Right ventricle myocardium superior (tissue), 1 donor: ENCODE measurements around the gene POMT1. TPM values are rescaled to one million over a fixed set of nuclear protein-coding genes. Genes with fewer than 3 reads are reported as not detected.
A peak's percentile ranks its signal among the peaks of the same experiment; 100 is the strongest.

Experiments
- ATAC-seq: fragments of 200-7000 bp; cut with Tn5 transposase; one replicate; pipeline ENCODE4 v1.9.1; 2020; ENCODE audit warnings: mild to moderate bottlenecking; ENCODE audit not compliant: poor library complexity
- DNase-seq: peaks from one replicate; pipeline ENCODE4 v3.0.0-alpha.2; 2020
- intact Hi-C: fragments of 100-400 bp; cut with DNase I; formaldehyde crosslinking; loops from one replicate; pipeline ENCODE4 v1.11.2; 2022
- total RNA-seq: library from RNA; stranded (reverse); fragmentation: NEBNext Ultra II Directional; extraction: Animal tissue kit (Norgen Biotek cat#: 25700); gene quantifications from one replicate; pipeline ENCODE4 v1.2.1, GENCODE V29; 2021
- donor health status: DM: no; HTN: yes; CAD: no; lungs with severe emphysema.

Gene POMT1
- total RNA-seq, 1 donor from 2014 or later, result 21.8 TPM

DNA sequence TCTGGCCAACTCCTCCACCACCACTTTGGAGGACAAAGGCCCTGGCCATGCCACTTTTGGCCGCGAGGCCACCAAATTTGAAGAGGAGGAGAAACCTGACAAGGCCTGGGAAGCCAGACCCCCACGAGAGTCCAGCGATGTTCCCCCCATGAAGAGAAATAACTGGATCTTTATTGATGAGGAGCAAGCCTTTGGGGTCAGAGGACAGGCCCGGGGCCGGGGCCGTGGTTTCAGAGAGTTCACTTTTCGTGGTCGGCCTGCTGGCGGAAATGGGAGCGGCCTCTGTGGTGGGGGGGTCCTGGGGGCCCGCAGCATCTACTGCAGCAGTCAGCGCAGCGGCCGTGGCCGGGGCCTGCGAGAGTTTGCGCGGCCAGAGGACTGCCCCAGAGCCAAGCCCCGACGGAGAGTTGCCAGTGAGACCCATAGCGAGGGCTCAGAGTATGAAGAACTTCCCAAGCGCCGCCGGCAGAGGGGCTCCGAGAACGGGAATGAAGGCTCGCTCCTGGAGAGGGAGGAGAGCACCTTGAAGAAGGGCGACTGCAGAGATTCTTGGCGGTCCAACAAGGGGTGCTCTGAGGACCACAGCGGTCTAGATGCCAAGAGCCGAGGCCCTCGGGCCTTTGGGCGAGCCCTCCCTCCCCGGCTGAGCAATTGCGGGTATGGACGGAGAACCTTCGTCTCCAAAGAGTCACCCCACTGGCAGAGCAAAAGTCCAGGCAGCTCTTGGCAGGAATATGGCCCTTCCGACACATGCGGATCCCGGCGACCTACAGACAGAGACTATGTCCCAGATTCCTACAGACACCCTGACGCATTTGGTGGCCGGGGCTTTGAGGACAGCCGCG, 27.4 kb upstream of the POMT1 start:
- ATAC-seq (peak; percentile 1), DNase-seq (no peak)
- intact Hi-C loops, result loop anchor here (10.0 kb wide), 1 partner anchor 101 kb away; no protein-coding TSS in a partner anchor

DNA sequence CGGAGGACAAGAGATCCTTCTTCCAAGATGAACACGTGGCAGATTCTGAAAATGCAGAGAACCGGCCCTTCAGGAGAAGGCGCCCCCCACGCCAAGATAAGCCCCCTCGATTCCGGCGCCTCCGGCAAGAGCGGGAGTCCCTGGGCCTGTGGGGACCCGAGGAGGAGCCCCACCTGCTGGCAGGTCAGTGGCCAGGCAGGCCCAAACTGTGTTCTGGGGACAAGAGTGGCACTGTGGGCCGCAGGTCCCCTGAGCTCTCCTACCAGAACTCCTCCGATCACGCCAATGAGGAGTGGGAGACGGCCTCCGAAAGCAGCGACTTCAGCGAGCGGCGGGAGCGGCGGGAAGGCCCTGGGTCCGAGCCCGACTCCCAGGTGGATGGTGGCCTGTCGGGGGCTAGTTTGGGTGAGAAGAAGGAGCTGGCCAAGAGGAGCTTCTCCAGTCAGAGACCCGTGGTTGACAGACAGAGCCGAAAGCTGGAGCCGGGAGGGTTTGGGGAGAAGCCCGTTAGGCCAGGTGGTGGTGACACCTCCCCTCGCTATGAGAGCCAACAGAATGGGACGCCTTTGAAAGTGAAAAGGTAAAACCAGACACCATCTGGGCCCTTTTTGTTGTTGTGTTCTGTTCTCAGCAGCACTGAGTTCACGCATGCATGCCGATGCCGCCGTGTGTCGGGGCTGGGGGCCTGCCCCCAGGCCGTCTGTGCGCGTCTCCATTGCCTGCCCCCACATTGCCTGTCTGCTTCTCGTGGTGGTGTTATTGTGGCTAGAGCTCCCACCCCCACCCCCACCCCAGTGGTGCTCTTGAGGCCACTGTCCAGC, 26.6 kb upstream of the POMT1 start:
- ATAC-seq (peak; percentile 62), DNase-seq (no peak)
- intact Hi-C loops, result loop anchor here (10.0 kb wide), 1 partner anchor 101 kb away; no protein-coding TSS in a partner anchor

DNA sequence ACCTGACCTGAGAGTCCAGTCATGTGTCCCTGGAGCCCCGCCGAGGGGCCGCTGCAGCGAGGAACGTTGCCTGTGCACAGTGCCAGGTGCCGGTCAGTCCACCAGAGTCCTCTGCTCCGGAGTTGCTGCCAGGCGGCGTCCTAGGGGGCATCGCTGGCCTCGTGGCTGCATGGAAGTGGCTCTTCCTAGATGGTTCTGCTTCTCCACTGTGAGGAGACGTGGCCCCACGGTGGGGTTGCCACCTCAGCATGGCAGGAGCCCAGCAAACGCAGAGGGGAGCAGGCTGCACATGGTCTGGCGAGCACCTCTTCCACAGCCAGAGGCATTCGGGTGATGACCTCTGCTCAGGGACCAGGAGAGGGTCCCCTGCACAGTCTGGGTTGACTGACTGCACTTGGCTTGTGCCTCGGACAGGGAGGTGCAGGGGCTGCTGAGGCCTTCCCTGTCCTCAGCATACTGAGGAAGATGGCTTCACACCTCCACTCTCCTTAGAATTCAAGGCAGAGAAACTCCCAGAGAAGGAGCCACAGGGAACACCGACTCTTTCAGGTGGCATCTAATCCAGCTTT, 25.9 kb upstream of the POMT1 start:
- intact Hi-C loops, result loop anchor here (10.0 kb wide), 1 partner anchor 102 kb away; no protein-coding TSS in a partner anchor
- peak; percentile 84 for DNase-seq
- peak; percentile 85 for ATAC-seq

DNA sequence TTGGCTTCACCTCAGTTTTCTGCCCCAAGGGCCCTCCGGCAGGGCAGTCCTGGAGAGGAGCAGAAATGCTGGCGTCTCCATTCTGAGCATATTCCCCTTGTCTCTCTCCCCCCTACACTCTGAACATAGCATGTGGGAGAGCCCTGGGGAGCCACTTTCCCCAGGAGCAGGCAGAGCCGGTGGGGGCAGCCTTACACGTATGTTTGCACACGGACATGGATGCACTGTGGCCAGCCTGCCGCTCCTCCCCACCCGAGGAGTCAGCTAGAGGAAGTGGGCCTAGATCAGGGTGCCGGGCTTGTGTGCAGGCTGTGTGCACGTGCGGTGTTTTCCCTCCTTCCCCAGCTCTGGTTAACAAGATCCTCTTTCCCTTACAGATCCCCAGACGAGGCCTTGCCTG, 25.4 kb upstream of the POMT1 start:
- DNase-seq (no peak), ATAC-seq (peak; percentile 2)
- intact Hi-C loops, result loop anchor here (10.0 kb wide), 1 partner anchor 103 kb away; no protein-coding TSS in a partner anchor

DNA sequence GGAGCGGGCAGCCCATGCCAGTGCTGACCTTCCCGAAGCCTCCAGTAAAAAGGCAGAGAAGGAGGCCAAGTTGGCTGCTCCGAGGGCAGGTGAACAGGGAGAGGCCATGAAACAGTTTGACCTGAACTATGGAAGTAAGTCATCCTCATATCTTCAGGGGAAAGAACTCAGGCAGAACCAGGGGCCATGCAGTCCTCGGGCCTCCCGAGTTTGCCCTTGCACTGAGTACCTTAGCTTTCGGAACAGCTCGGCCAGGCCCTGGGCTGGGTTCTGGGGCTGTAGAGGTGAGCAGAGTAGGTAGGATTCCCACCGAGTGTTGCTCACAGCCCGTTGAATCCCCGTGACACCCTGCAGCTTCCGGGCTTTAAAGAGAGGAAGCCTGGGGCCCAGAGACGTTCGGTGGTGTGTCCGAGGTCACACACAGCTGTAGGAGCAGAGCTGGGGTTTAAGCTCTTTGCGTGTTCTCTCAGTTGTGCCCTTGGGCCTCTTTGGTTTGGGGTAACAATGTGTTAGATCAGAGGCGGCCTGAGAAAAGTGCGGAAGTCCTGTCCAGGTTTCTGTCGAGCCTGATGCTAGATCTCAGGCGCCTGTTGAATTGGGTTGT, 24.8 kb upstream of the POMT1 start:
- no peak for DNase-seq
- intact Hi-C loops, result loop anchor here (10.0 kb wide), 1 partner anchor 103 kb away; no protein-coding TSS in a partner anchor
- ATAC-seq, result no peak

DNA sequence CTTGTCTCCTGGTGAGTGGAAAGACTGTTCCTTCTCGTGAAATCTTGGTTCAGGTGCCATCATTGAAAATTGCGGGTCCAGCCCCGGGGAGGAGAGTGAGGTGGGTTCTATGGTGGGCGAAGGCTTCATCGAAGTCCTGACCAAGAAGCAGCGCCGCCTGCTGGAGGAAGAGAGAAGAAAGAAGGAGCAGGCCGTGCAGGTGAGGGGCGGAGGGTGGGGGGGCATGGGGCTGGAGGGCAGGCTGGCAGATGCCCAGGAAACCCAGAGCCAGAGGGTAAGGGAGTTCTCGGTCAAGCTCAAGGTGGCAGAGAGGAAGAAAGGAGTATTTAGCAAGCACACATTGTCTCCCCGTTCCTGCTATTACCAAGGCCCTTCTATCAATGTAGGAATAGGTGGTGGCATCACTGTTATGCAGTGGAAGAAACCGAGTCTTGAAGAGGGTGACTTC, 24.3 kb upstream of the POMT1 start:
- no peak for ATAC-seq
- intact Hi-C loops, result loop anchor here (10.0 kb wide), 1 partner anchor 104 kb away; no protein-coding TSS in a partner anchor
- peak; percentile 63 for DNase-seq

DNA sequence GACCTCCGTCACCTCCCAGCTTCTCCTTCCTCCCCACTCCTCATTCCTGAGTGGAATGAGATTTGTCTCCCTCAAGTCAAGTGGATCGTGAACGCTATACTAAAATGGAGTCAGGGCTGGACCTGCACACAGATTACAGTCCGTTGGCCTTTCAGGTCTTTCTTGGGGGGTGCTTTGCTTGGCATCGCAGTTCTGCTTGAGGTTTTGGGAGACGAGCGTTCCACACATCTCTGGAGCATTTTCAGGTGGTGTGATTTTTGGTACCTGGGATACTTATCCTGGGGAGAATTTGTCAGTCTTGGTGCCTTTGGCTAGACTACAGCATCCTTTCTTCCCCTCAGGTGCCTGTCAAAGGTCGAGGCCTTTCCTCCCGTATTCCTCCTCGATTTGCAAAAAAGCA, 23.8 kb upstream of the POMT1 start:
- no peak for ATAC-seq
- no peak for DNase-seq
- intact Hi-C loops, result loop anchor here (10.0 kb wide), 1 partner anchor 104 kb away; no protein-coding TSS in a partner anchor

DNA sequence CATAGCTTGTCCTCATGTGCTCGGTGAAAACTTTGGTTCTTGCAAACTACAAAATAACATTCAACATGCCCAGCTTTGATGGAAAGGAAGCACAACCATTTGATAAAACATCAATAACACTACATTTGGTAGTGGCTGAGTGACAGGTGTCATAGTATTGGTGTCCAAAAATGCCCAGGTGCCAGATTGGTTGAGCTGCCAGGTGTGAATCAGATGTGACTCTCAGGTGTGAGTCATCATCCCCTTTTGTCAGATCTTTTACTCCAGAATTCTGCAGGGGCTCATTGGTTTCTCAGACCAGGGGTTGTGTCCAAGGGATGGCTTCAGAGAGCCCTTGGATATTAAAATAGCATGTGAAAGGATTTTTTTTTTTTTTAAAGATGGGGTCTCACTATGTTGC, 22.5 kb upstream of the POMT1 start:
- ATAC-seq, result no peak
- intact Hi-C loops, result no loop called here
- DNase-seq, result no peak

DNA sequence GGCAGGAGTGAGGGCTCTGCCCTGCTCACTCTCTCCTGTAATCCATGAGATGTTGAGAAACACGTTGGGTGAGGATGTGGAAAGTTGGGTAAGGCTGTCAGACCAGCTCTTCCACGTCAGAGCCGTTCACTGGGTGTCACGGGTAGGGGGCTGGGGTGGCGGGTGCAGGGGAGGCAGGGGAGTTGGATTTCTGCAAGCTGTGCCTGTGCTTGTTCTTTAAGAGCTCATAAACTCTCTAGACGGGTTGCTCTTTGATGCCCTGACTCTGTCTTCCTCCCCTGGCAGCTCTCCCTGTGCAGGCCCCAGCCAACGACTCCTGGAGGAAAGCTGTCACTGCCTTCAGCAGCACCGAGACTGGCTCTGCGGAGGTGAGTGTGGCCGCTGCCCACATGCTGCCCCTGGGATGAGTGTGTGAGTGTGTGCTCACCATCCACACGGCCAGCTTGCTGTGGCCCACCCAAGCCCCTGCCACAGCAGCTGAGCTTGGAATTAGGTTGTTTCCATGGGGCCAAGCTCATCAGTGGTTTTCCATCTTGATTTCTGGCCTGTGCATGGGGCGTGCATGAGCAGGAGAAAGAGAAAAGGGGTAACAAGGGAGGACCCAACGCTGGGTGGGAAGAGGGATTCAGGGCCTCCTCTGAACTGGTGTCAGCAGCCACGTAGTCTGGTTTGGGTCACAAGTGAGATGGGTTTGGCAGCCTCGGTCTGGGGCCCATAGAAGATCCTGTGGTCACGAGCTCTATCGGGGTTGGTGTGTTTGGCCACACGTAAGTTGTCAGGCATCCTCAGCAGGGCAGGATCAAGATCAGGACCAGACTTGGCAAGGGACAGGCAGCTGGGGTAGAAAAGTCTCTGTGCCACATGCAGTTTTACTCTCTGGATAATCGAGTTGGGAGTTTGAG, 21.0 kb upstream of the POMT1 start:
- no peak for ATAC-seq
- intact Hi-C loops, result no loop called here
- no peak for DNase-seq

DNA sequence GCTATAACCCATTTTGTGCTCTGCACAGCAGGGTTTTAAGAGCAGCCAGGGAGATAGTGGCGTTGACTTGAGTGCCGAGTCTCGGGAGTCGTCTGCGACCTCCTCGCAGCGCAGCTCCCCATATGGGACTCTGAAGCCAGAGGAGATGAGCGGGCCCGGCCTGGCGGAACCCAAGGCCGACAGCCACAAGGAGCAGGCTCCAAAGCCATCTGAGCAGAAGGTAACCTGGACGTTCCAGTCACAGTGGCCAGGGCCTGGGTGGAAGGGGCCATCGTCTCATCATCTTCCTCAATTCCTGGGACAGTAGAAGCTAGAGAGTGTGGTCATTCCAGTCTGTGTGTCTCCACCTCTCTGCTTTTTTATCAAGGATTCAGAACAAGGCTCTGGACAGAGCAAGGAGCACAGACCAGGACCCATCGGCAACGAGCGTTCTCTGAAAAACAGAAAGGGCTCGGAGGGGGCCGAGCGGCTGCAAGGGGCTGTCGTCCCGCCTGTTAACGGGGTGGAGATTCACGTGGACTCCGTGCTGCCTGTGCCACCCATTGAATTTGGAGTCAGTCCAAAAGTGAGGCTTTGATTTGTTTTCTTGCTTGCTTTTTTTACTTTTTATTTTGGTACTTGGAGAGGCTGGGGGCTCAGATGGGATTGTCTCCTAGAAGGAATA, 20.2 kb upstream of the POMT1 start:
- DNase-seq, result no peak
- intact Hi-C loops, result no loop called here
- no peak for ATAC-seq

DNA sequence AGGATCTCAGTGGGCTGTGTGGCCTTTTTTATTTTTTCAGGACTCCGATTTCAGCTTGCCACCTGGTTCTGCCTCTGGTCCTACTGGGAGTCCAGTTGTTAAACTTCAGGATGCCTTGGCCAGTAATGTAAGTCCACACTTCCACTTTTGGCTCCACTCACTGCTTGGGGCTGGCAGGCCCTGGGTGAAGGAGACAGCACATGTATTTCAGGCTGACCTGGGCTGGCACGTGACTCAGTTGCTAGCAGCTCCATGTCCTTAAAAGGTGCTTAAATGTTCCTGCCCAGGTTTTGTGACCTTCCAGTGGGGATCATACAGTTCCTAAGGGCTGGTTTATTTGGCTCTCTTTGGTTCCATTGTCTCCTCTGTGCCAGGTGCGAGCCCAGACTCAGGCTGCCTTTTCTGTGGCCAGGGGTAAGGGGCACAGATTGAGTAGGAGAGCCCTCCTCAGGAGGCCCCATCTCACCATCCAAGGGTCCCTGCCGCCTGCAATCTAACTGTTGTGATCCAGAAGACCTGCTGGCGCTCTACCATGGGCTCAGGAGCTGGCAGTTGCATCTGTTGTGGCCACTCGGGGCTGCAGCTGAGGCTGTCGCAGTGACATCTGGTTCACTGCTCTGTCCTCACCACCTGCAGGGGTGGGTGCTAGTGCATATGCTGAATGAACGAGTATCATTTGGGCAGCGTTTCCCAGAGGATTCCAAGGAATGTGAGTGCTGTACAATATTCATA, 19.2 kb upstream of the POMT1 start:
- peak; percentile 82 for DNase-seq
- ATAC-seq, result peak; percentile 85
- intact Hi-C loops, result no loop called here

DNA sequence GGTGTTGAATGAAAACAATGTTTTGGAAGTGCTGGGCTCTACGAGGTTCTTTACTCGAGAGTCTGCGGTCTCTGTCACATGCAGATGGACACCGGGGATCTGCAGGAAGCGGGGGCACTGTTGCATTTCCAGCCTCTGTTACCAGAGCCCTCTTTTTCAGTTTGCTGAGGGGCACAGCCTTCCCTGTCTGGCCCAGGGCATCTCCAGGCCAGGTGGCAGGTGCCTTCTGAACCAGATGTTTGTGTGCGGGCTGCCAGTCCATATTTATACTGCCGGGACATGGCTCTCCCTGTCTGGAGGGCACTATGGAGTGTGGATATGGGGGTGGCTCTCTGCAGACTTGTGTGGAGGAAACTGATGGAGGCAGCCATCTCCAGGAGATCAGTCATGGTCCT, 18.7 kb upstream of the POMT1 start:
- ATAC-seq, result no peak
- intact Hi-C loops, result no loop called here
- DNase-seq, result no peak

DNA sequence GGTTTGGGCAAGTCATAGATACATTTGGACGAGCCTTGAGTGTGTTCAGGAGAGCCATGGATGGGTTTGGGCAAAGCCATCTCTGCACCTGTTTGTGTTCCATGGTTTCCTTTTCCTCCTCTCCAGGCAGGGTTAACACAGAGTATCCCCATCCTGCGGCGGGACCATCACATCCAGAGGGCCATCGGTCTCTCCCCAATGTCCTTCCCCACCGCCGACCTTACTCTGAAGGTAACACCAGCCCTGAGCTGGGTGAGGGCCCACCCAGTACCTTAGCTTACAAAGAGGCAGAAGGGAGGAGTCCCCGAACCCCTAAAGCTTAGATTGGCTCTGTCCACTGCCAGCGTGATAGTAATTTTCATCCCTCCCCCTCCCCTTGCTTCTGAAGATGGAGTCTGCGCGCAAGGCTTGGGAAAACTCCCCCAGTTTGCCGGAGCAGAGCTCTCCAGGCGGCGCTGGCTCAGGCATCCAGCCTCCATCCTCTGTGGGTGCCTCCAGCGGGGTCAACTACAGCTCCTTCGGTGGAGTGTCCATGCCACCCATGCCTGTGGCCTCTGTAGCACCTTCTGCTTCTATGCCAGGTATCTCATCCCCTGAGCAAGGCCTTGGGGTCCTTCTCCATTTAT, 18.0 kb upstream of the POMT1 start:
- DNase-seq (no peak), ATAC-seq (no peak)
- intact Hi-C loops, result no loop called here

DNA sequence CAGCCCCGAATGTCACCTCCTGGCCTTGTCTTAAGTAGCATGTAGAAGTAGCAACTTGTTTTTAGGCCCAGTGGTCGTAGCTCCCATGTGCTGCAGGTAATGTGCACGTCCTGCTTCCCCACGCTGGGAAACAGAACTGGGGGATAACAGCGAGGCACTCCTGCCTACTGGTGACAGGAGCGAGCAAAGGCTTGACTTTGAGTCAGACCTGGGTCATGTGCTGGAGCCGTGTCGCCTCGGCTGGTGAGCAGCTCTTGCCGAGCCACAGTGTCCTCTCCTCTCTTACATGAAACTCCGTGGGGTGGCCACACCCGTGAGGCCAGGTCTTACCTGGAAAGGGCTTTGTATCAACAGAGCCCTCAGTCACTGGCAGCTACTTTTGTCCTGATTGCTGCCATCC, 17.5 kb upstream of the POMT1 start:
- no peak for ATAC-seq
- intact Hi-C loops, result no loop called here
- DNase-seq, result no peak

DNA sequence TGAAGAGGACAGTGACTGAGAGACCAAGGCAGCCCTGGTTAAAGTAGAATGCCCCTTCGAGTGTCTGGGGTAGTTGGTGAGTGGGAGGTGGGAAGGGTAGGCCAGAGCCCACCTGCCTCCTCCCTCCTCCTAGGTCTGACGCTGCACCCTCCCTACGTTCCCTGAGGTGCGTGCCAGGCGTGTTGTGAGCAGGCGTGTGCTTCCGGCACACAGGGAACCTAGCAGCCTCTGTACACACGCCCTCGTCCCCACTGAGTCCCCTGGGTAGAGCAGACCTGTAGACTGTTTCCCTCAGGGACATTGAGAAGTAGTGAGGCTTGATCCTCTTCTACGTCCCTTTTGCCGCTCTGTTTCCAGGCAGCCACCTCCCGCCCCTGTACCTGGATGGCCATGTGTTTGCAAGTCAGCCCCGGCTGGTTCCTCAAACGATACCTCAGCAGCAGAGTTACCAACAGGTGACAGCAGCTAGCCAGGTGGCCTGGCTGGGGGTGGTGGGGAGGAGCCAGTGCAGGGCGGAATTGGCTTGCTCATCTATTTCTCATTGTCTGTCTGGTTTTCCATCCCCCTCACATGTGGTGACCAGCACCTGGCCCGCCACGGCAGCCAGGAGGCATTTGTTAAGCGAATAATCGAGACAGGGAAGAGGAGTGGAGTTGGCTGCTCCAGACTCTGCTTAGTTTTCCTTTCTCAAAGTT, 16.8 kb upstream of the POMT1 start:
- DNase-seq (no peak), ATAC-seq (no peak)
- intact Hi-C loops, result no loop called here

DNA sequence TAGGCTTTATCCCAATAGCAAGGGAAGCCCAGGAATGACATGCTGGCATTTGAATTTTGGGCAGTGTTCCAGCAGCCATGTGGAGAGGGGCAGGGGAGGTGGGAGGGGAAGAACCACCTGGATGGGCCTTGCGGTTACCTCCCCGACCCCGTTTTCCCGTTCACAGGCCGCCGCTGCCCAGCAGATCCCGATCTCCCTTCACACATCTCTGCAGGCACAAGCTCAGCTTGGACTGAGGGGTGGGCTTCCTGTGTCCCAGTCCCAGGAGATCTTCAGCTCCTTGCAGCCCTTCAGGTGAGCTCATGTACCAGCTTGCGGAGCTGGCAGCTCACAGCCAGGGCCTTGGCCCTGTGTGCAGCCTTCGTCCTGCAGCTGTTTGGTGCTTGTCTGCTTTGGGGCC, 15.7 kb upstream of the POMT1 start:
- ATAC-seq (no peak), DNase-seq (no peak)

More for the DNA sequence above, 15.7 kb upstream of the POMT1 start:
- intact Hi-C loops, result no loop called here
